DND-41 (cell line): ENCODE results near the gene ARHGAP5.

Experiments
- ATAC-seq: fragments of 200-7000 bp; cut with Tn5 transposase; 3 replicates; pipeline ENCODE4 v1.9.1; 2021; ENCODE audit warnings: low read depth; ENCODE audit not compliant: insufficient read depth
- DNase-seq: peaks from one replicate; pipeline ENCODE4 v3.0.0-alpha.2; 2020
- H2AFZ ChIP-seq: 2 replicates; pipeline ENCODE4 v1.6.0; 2012; ENCODE audit warnings: low read depth, low read length
- H3K27ac ChIP-seq: 2 replicates; pipeline ENCODE4 v1.5.1; 2012; ENCODE audit warnings: low read length, inconsistent platforms
- H3K27me3 ChIP-seq: fragments of 200-600 bp; sonication (generic); 2 replicates; pipeline ENCODE4 v1.6.0; 2012; ENCODE audit warnings: low read length, mild to moderate bottlenecking, inconsistent platforms; ENCODE audit not compliant: insufficient read depth, poor library complexity
- H3K36me3 ChIP-seq: 2 replicates; pipeline ENCODE4 v1.5.1; 2012; ENCODE audit warnings: low read length, inconsistent platforms; ENCODE audit not compliant: insufficient read depth
- H3K4me1 ChIP-seq: 2 replicates; pipeline ENCODE4 v1.5.1; 2012; ENCODE audit warnings: mild to moderate bottlenecking, low read length; ENCODE audit not compliant: insufficient read depth
- H3K4me2 ChIP-seq: 2 replicates; pipeline ENCODE4 v1.6.0; 2012; ENCODE audit warnings: mild to moderate bottlenecking, moderate library complexity, low read length, inconsistent platforms; ENCODE audit not compliant: insufficient read depth
- H3K4me3 ChIP-seq, 2 experiments: fragments of 200-600 bp in 1 of 2; shearing (Covaris generic) in 1 of 2; 2 replicates each; pipeline ENCODE4 v1.5.1; 2012 to 2016; ENCODE audit warnings: inconsistent platforms in 2 of 2, low read length in 2 of 2, mild to moderate bottlenecking in 2 of 2, low read depth in 1 of 2, moderate library complexity in 1 of 2
- H3K79me2 ChIP-seq: 2 replicates; pipeline ENCODE4 v1.6.0; 2012; ENCODE audit warnings: low read length, inconsistent platforms; ENCODE audit not compliant: insufficient read depth
- H3K9ac ChIP-seq: 2 replicates; pipeline ENCODE4 v1.6.0; 2012; ENCODE audit warnings: low read depth, mild to moderate bottlenecking, inconsistent platforms, low read length, moderate library complexity
- H3K9me3 ChIP-seq: 2 replicates; pipeline ENCODE4 v1.5.1; 2012; ENCODE audit warnings: low read length, moderate library complexity, mild to moderate bottlenecking, inconsistent platforms; ENCODE audit not compliant: insufficient read depth, severe bottlenecking
- H4K20me1 ChIP-seq: 2 replicates; pipeline ENCODE4 v1.6.0; 2012; ENCODE audit warnings: low read length; ENCODE audit not compliant: insufficient read depth
- CTCF ChIP-seq: IDR thresholded peaks from 2 replicates; pipeline ENCODE4 v1.5.1; 2012; ENCODE audit warnings: borderline replicate concordance, low read length, moderate library complexity, mild to moderate bottlenecking; ENCODE audit not compliant: poor library complexity, severe bottlenecking; ENCODE audit errors: extremely low read depth
- EZH2 ChIP-seq: IDR thresholded peaks from 3 replicates; pipeline ENCODE4 v1.6.1; 2012; ENCODE audit warnings: borderline replicate concordance, low read depth, mild to moderate bottlenecking, moderate library complexity, low read length, inconsistent platforms; ENCODE audit not compliant: severe bottlenecking

The ARHGAP5 gene

GRCh38 chr14:32201816-32202490 lies 124.8 kb downstream of the ARHGAP5 start, which contains the start of gene RNU6-7:
TSS of gene RNU6-7 (plus strand) at chr14:32202045.
- H3K9me3 ChIP-seq: no peaks in the 10 kb centered on the region
- H3K9ac ChIP-seq: peak within 1 kb of the TSS; percentile 49
- DNase-seq (no peak), ATAC-seq (no peak)
- H3K79me2 ChIP-seq: no peaks in the 10 kb centered on the region
- no peaks in the 10 kb centered on the region for H4K20me1 ChIP-seq
- no peaks in the 10 kb centered on the region for H3K36me3 ChIP-seq
- peak within 1 kb of the TSS; percentile 86 for H3K4me2 ChIP-seq
- H3K4me1 ChIP-seq: peaks cover 37% of the 10 kb centered on the region
- H3K27me3 ChIP-seq: peaks cover 45% of the 10 kb centered on the region
- no peak within 1 kb of the TSS for H3K27ac ChIP-seq
- peak within 1 kb of the TSS; percentile 32 to 63; a peak in 3 of 4 replicates for H3K4me3 ChIP-seq
- peak within 1 kb of the TSS; percentile 70 for H2AFZ ChIP-seq
- TF ChIP-seq CTCF (no peak), EZH2 (peak; percentile 13)

DNA sequence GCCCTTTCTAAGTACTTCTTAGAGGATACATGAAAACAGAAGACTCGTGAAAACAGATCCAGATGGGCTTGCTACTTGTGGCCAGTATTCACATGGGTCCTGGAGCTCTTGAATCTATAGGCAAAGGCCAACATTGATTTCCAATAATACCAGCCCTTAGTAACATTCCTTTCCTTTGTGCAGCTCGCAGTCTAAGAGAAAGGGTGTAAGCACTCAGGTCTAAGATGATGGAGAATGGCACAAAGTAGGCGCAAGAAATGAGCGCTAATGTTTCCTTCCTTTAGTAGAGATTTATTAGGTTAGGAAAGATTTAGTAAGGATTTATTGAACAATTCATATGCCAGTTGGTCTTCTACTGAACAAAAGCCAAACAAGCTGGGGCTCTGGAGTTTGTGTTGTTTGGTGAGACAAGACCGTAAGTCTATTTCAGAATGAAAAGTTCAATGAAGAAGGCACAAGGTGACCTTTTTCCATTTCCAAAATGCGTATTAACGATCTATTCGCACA lies 125.4 kb downstream of the ARHGAP5 start:
- TF ChIP-seq CTCF (no peak), EZH2 (no peak)
- Histone ChIP-seq H3K4me2 (peak overlapping the region; percentile 86), H3K27ac (no peak overlapping the region), H2AFZ (peak overlapping the region; percentile 2; the same call in 1 of the 2 replicates), H3K27me3 (peaks cover 45% of the 10 kb centered on the region), H3K79me2 (no peaks in the 10 kb centered on the region), H3K4me3 (peak overlapping the region in 1 of 2 experiments; percentile 63; a peak in 2 of 4 replicates), H3K9me3 (no peaks in the 10 kb centered on the region), H3K9ac (peak overlapping the region; percentile 49; the same call in 1 of the 2 replicates), H4K20me1 (no peaks in the 10 kb centered on the region), H3K4me1 (peaks cover 37% of the 10 kb centered on the region), H3K36me3 (no peaks in the 10 kb centered on the region)
- DNase-seq (no peak), ATAC-seq (no peak)

DNA sequence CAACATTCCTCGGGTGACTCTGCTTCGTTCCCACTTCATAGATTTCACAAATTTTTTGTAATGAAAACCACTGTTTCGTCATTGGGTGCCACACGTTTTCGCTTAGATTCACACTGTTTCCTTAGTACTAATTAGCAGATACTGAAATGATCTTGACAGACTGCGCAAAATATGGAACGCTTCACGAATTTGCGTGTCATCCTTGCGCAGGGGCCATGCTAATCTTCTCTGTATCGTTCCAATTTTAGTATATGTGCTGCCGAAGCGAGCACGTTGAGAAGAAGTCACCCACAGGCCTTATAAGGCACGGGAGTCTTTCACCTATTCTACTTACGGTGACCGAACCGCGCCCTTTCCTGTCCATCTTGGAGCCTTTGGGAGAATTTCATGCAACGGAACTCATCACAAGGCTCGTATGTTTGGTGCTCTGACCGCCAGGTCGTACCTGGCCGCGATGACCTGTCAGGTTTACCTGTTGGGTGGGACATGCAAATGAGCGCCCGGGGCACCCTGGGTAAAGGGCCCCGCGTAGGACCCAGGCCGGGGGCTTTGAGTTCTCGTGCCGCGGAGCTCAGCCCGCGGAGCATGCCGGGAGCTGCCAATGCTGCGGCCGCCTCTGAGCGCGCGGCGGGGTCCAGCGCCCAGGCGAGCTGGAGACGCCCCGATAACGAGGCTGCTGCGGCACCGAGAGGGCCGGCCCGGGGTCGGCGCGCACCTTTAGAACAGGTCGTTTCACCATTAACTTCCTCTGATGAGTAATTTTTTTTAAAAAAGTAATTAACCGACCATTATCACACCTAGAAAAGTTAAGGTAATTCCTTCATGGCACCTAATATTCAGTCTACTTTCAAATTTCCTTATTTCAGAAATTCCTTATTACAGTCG lies 126.1 kb downstream of the ARHGAP5 start, which contains the start of gene RNU6-8:
RNU6-8 (minus strand) TSS at position 272 of the 885 bp plus-strand sequence.
- Histone ChIP-seq H3K4me2 (peak within 1 kb of the TSS; percentile 86), H3K9ac (peak within 1 kb of the TSS; percentile 49), H3K4me3 (peak within 1 kb of the TSS; percentile 18 to 63; a peak in 3 of 4 replicates), H3K79me2 (no peaks in the 10 kb centered on the region), H2AFZ (peak within 1 kb of the TSS; percentile 50), H3K36me3 (no peaks in the 10 kb centered on the region), H3K9me3 (no peaks in the 10 kb centered on the region), H4K20me1 (no peaks in the 10 kb centered on the region), H3K27ac (peak within 1 kb of the TSS; percentile 61; the same call in 1 of the 2 replicates), H3K4me1 (peaks cover 37% of the 10 kb centered on the region), H3K27me3 (peaks cover 45% of the 10 kb centered on the region)
- DNase-seq (peak; percentile 82), ATAC-seq (peak; percentile 87)
- TF ChIP-seq CTCF: no peak
- TF ChIP-seq EZH2: peak; percentile 31
